Neural progenitor cell (in vitro differentiated cells): Measurements from ENCODE around the gene PRELP. TPM values are rescaled to one million over a fixed set of nuclear protein-coding genes. Genes with fewer than 3 reads are reported as not detected.

Experiments used
- DNase-seq: peaks from one replicate; pipeline ENCODE4 v3.0.0-alpha.2; 2016; ENCODE audit warnings: low spot score
- H2AFZ ChIP-seq: fragments of 200-600 bp; sonication (generic); replicated peaks from 2 replicates; pipeline ENCODE4 v1.6.1; 2016; ENCODE audit warnings: antibody characterized with exemption
- H3F3A ChIP-seq: fragments of 200-600 bp; sonication (generic); 2 replicates; pipeline ENCODE4 v1.6.1; 2016; ENCODE audit warnings: antibody characterized with exemption, low read depth
- H3K27ac ChIP-seq: fragments of 200-600 bp; sonication (generic); 2 replicates; pipeline ENCODE4 v1.5.1; 2016; ENCODE audit warnings: mild to moderate bottlenecking
- H3K27me3 ChIP-seq: fragments of 200-600 bp; sonication (generic); 2 replicates; pipeline ENCODE4 v1.6.1; 2016; ENCODE audit warnings: mild to moderate bottlenecking, moderate library complexity
- H3K36me3 ChIP-seq: fragments of 200-600 bp; sonication (generic); 2 replicates; pipeline ENCODE4 v1.5.1; 2016
- H3K4me1 ChIP-seq: fragments of 200-600 bp; sonication (generic); 2 replicates; pipeline ENCODE4 v1.6.1; 2016; ENCODE audit warnings: mixed run types
- H3K4me2 ChIP-seq: fragments of 200-600 bp; sonication (generic); 2 replicates; pipeline ENCODE4 v1.6.1; 2016
- H3K4me3 ChIP-seq: fragments of 200-600 bp; sonication (generic); 2 replicates; pipeline ENCODE4 v1.5.1; 2016
- H3K79me2 ChIP-seq: fragments of 200-600 bp; sonication (generic); 2 replicates; pipeline ENCODE4 v1.6.1; 2016; ENCODE audit warnings: low read depth
- H3K9ac ChIP-seq: fragments of 200-600 bp; sonication (generic); 2 replicates; pipeline ENCODE4 v1.6.1; 2016
- H3K9me3 ChIP-seq: fragments of 200-600 bp; sonication (generic); 2 replicates; pipeline ENCODE4 v1.5.1; 2016; ENCODE audit warnings: low read depth
- H4K20me1 ChIP-seq: fragments of 200-600 bp; sonication (generic); 2 replicates; pipeline ENCODE4 v1.6.1; 2016; ENCODE audit warnings: low read depth
- H3K27ac Mint-ChIP-seq: 3 replicates; pipeline ENCODE4 v1.8.0; 2021; ENCODE audit warnings: mixed read lengths
- H3K27me3 Mint-ChIP-seq: 2 replicates; pipeline ENCODE4 v1.8.0; 2022; ENCODE audit warnings: low read depth, mild to moderate bottlenecking, inconsistent platforms, moderate library complexity, mixed read lengths; ENCODE audit not compliant: insufficient read depth
- H3K36me3 Mint-ChIP-seq: 3 replicates; pipeline ENCODE4 v1.8.0; 2021; ENCODE audit warnings: mixed read lengths
- H3K4me1 Mint-ChIP-seq: 3 replicates; pipeline ENCODE4 v1.8.0; 2021; ENCODE audit warnings: mixed read lengths
- H3K4me3 Mint-ChIP-seq: 3 replicates; pipeline ENCODE4 v1.8.0; 2021; ENCODE audit warnings: mild to moderate bottlenecking, moderate library complexity, mixed read lengths
- H3K9me3 Mint-ChIP-seq: 3 replicates; pipeline ENCODE4 v1.8.0; 2020; ENCODE audit warnings: mixed read lengths
- EZH2 ChIP-seq: fragments of 200-600 bp; sonication (generic); IDR thresholded peaks from 2 replicates; pipeline ENCODE4 v1.6.1; 2017; ENCODE audit warnings: antibody characterized with exemption, mild to moderate bottlenecking, moderate library complexity
- EZH2phosphoT487 ChIP-seq: fragments of 200-600 bp; sonication (generic); IDR thresholded peaks from 2 replicates; pipeline ENCODE4 v1.6.1; 2017; ENCODE audit warnings: antibody characterized with exemption
- total RNA-seq: library from RNA; depleted of rRNA; stranded (reverse); fragments of >200 nt; gene quantifications from 2 replicates; pipeline ENCODE4 v1.2.3, GENCODE V29; 2015; ENCODE audit warnings: low replicate concordance
- TF ChIP-seq, protein P1 (sequence below): fragments of 200-600 bp; sonication (generic); IDR thresholded peaks from 2 replicates; pipeline ENCODE4 v1.5.1; 2017; ENCODE audit warnings: antibody characterized with exemption, mild to moderate bottlenecking

The PRELP gene
- total RNA-seq, 1 donor from 2014 or later = 0.26 TPM

GRCh38 chr1:203526572-203526971, 51.0 kb downstream of the PRELP start:
- Histone ChIP-seq H3K27ac (no peak overlapping the region), H3K4me3 (no peak overlapping the region), H3K4me1 (peaks cover 36% of the 10 kb centered on the region), H3K79me2 (no peaks in the 10 kb centered on the region), H2AFZ (no peak overlapping the region), H3K9me3 (no peaks in the 10 kb centered on the region), H4K20me1 (no peaks in the 10 kb centered on the region), H3K9ac (no peak overlapping the region), H3F3A (peaks cover 15% of the 10 kb centered on the region), H3K4me2 (no peak overlapping the region), H3K27me3 (no peaks in the 10 kb centered on the region), H3K36me3 (no peaks in the 10 kb centered on the region)
- H3K4me3 Mint-ChIP-seq = no peak overlapping the region
- peaks cover 14% of the 10 kb centered on the region for H3K27me3 Mint-ChIP-seq
- H3K9me3 Mint-ChIP-seq = no peaks in the 10 kb centered on the region
- peak overlapping the region; percentile 46 for H3K27ac Mint-ChIP-seq
- no peak for DNase-seq
- peaks cover 59% of the 10 kb centered on the region for H3K4me1 Mint-ChIP-seq
- TF ChIP-seq, protein P1, sequence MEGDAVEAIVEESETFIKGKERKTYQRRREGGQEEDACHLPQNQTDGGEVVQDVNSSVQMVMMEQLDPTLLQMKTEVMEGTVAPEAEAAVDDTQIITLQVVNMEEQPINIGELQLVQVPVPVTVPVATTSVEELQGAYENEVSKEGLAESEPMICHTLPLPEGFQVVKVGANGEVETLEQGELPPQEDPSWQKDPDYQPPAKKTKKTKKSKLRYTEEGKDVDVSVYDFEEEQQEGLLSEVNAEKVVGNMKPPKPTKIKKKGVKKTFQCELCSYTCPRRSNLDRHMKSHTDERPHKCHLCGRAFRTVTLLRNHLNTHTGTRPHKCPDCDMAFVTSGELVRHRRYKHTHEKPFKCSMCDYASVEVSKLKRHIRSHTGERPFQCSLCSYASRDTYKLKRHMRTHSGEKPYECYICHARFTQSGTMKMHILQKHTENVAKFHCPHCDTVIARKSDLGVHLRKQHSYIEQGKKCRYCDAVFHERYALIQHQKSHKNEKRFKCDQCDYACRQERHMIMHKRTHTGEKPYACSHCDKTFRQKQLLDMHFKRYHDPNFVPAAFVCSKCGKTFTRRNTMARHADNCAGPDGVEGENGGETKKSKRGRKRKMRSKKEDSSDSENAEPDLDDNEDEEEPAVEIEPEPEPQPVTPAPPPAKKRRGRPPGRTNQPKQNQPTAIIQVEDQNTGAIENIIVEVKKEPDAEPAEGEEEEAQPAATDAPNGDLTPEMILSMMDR = no peak
- TF ChIP-seq EZH2 (no peak), EZH2phosphoT487 (no peak)
- H3K36me3 Mint-ChIP-seq = no peaks in the 10 kb centered on the region

DNA sequence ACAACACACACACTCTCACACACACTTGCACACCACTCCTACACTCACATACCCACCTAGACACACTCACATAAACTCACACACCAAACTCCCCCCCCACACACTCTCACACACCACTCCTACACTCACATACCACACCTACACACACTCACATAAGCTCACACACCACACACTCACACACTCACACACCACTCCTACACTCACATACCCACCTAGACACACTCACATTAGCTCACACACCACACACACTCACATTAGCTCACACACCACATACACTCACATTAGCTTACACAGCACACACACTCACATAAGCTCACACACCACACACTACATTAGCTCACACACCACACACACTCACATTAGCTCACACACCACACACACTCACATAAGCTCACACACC, 51.4 kb downstream of the PRELP start:
- H3K27ac ChIP-seq = no peak overlapping the region
- no peaks in the 10 kb centered on the region for H4K20me1 ChIP-seq
- Mint-ChIP-seq H3K4me3 (no peak overlapping the region), H3K36me3 (no peaks in the 10 kb centered on the region), H3K4me1 (peaks cover 56% of the 10 kb centered on the region), H3K27me3 (peaks cover 14% of the 10 kb centered on the region), H3K9me3 (no peaks in the 10 kb centered on the region), H3K27ac (peak overlapping the region; percentile 46)
- H3K27me3 ChIP-seq = no peaks in the 10 kb centered on the region
- TF ChIP-seq EZH2 (no peak), EZH2phosphoT487 (no peak)
- H3K9ac ChIP-seq = no peak overlapping the region
- H3K4me2 ChIP-seq = no peak overlapping the region
- no peaks in the 10 kb centered on the region for H3K36me3 ChIP-seq
- peaks cover 32% of the 10 kb centered on the region for H3K4me1 ChIP-seq
- H3K4me3 ChIP-seq = no peak overlapping the region
- DNase-seq = no peak
- H3K79me2 ChIP-seq = no peaks in the 10 kb centered on the region
- H3F3A ChIP-seq = peaks cover 15% of the 10 kb centered on the region
- no peak overlapping the region for H2AFZ ChIP-seq
- no peaks in the 10 kb centered on the region for H3K9me3 ChIP-seq

DNA sequence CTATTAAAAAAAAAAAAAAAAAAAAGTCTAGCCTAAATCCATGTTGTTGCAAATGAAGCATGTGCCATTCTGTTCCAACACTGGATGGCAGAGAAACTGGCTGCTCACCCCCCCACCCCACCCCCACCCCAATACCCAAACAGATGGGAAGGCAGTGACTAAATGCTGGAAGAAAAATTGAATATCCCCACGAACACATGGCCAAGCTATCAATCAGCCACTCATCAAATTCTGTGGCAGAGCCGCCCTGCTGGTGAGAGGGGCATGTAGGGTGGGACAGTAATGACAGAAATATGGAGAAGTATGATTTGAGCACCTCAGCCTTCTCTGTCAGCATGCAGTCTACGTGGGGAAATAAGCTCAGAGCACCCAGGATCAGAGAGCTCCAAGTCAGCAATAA, 52.5 kb downstream of the PRELP start:
- Histone ChIP-seq H2AFZ (no peak overlapping the region), H3K9ac (no peak overlapping the region), H3K27ac (no peak overlapping the region), H3K9me3 (no peaks in the 10 kb centered on the region), H3F3A (peaks cover 6% of the 10 kb centered on the region), H4K20me1 (no peaks in the 10 kb centered on the region), H3K36me3 (no peaks in the 10 kb centered on the region), H3K4me2 (no peak overlapping the region), H3K27me3 (no peaks in the 10 kb centered on the region), H3K4me1 (peaks cover 21% of the 10 kb centered on the region), H3K4me3 (no peak overlapping the region), H3K79me2 (no peaks in the 10 kb centered on the region)
- Mint-ChIP-seq H3K27me3 (peaks cover 11% of the 10 kb centered on the region), H3K4me3 (no peak overlapping the region), H3K27ac (no peak overlapping the region), H3K9me3 (no peaks in the 10 kb centered on the region), H3K4me1 (peaks cover 46% of the 10 kb centered on the region), H3K36me3 (no peaks in the 10 kb centered on the region)
- peak; percentile 0 for DNase-seq
- TF ChIP-seq, protein P1 = no peak
- TF ChIP-seq EZH2phosphoT487 (no peak), EZH2 (no peak)

- Mint-ChIP-seq H3K27me3 (peaks cover 7% of the 10 kb centered on the region), H3K4me3 (no peak overlapping the region), H3K4me1 (peaks cover 37% of the 10 kb centered on the region), H3K27ac (no peak overlapping the region), H3K36me3 (no peaks in the 10 kb centered on the region), H3K9me3 (no peaks in the 10 kb centered on the region)
- H3K4me3 ChIP-seq = no peak overlapping the region
- no peaks in the 10 kb centered on the region for H3K79me2 ChIP-seq
- H3K9ac ChIP-seq = no peak overlapping the region
- H3K9me3 ChIP-seq = no peaks in the 10 kb centered on the region
- DNase-seq = no peak
- H3F3A ChIP-seq = peaks cover 3% of the 10 kb centered on the region
- no peaks in the 10 kb centered on the region for H3K36me3 ChIP-seq
- peaks cover 12% of the 10 kb centered on the region for H3K4me1 ChIP-seq
- H3K27me3 ChIP-seq = no peaks in the 10 kb centered on the region
- no peak overlapping the region for H3K27ac ChIP-seq
- H2AFZ ChIP-seq = no peak overlapping the region
- H3K4me2 ChIP-seq = no peak overlapping the region
- H4K20me1 ChIP-seq = no peaks in the 10 kb centered on the region
- TF ChIP-seq, protein P1 = no peak
- TF ChIP-seq EZH2 (no peak), EZH2phosphoT487 (no peak)
Observed at GRCh38 chr1:203528976-203529835, 53.6 kb downstream of the PRELP start.
